Kidney (tissue), 14 donors: Measurements from ENCODE around the gene STYXL1. TPM values are rescaled to one million over a fixed set of nuclear protein-coding genes. Genes with fewer than 3 reads are reported as not detected.
A peak's percentile ranks its signal among the peaks of the same experiment; 100 is the strongest.
"Not testable (repeated sequence)": the region's sequence is repeated elsewhere in the genome, so short reads cannot be mapped to it uniquely, and the experiment has no call there.

Experiments
- DNase-seq, 5 donors: peaks; one replicate each; pipeline ENCODE4 v3.0.0-alpha.2; 2013 to 2020
- FAIRE-seq: peaks from 2 replicates; lab custom pipeline; 2012; peaks lifted over from hg19 to GRCh38; lab: Jason Lieb, UNC
- H3K27ac ChIP-seq, 2 donors: one replicate each; pipeline ENCODE4 v1.7.0; 2013; ENCODE audit warnings: low read depth in 2 of 2, low read length in 2 of 2, inconsistent platforms in 1 of 2
- H3K27me3 ChIP-seq: one replicate; pipeline ENCODE4 v1.7.1; 2013; ENCODE audit warnings: low read length, inconsistent platforms; ENCODE audit not compliant: control insufficient read depth, insufficient read depth
- H3K36me3 ChIP-seq, 3 donors: one replicate each; pipeline versions ENCODE4 v1.7.0 to v1.7.1; 2013; ENCODE audit warnings: low read length in 3 of 3, control low read depth in 1 of 3, inconsistent platforms in 1 of 3; ENCODE audit not compliant: insufficient read depth in 3 of 3, control insufficient read depth in 2 of 3
- H3K4me1 ChIP-seq, 3 donors: one replicate each; pipeline versions ENCODE4 v1.7.0 to v1.7.1; 2013; ENCODE audit warnings: low read length in 3 of 3, inconsistent platforms in 1 of 3, low read depth in 1 of 3; ENCODE audit not compliant: control insufficient read depth in 2 of 3, insufficient read depth in 2 of 3
- H3K4me3 ChIP-seq, 3 donors: one replicate each; pipeline versions ENCODE4 v1.7.0 to v1.8.1; 2013; ENCODE audit warnings: low read length in 3 of 3, control low read depth in 1 of 3, inconsistent platforms in 1 of 3
- H3K9ac ChIP-seq, 3 donors: one replicate each; pipeline versions ENCODE4 v1.7.0 to v1.7.1; 2013; ENCODE audit warnings: low read length in 3 of 3, control low read depth in 1 of 3, inconsistent platforms in 1 of 3
- H3K9me3 ChIP-seq, 3 donors: one replicate each; pipeline versions ENCODE4 v1.7.0 to v1.7.1; 2013; ENCODE audit warnings: low read length in 3 of 3, control low read depth in 1 of 3, inconsistent platforms in 1 of 3; ENCODE audit not compliant: control insufficient read depth in 2 of 3, insufficient read depth in 1 of 3
- intact Hi-C: fragments of 100-400 bp; cut with DNase I; formaldehyde crosslinking; loops from one replicate; pipeline ENCODE4 v1.11.1; 2022
- polyA plus RNA-seq: library from polyadenylated mRNA; stranded (reverse); fragments of 350-450 nt; fragmentation: Illumina TruSeq; extraction: RNeasy Lipid Tissue Mini Kit (QIAGEN cat#74804); gene quantifications from one replicate; pipeline ENCODE4 v1.2.3, GENCODE V29; 2014; ENCODE audit warnings: low read depth, low replicate concordance; ENCODE audit not compliant: insufficient read depth
- total RNA-seq: library from RNA; stranded (reverse); fragmentation: NEBNext Ultra II Directional; extraction: Animal tissue kit (Norgen Biotek cat#: 25700); gene quantifications from one replicate; pipeline ENCODE4 v1.2.1, GENCODE V29; 2021
- TF ChIP-seq, protein P1 (sequence below): IDR thresholded peaks from 3 replicates; pipeline ENCODE4 v1.5.1; 2012; ENCODE audit warnings: mild to moderate bottlenecking, moderate library complexity, borderline replicate concordance; ENCODE audit not compliant: insufficient read depth; ENCODE audit errors: extremely low read depth
- donor health status: control.
- donor health status: control.
- donor health status: control.
- donor health status: control.
- donor health status: control.
- donor health status: DM: yes; HTN: yes; CAD: no.
- donor health status: Normal renal cell carcinoma (clear cell type).

STYXL1 gene
- total and polyA plus RNA-seq, 2 donors from 2014 or later, result 29.9 to 55.5 TPM

DNA sequence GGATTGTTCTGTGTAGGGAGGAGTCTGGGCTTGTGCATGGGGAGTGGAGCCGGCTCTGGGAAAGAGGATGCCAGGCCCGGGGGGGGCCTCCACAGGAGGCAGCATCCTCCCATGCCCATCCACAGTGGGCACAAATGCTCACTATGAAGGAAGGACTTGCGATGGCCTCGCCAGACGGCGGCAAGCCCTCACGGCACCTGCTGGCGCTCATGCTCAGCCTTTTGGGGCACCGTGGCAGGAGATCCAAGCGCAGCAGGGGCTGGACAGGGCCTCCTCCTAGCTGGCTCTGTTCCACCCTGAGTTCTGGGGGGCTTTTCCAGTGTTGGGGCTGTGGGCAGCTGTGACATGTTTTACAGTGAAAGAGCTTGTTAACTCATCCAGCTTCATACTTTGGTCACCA is 15.3 kb upstream of the STYXL1 start:
- peak in 1 of 5 donors; percentile 49 for DNase-seq

DNA sequence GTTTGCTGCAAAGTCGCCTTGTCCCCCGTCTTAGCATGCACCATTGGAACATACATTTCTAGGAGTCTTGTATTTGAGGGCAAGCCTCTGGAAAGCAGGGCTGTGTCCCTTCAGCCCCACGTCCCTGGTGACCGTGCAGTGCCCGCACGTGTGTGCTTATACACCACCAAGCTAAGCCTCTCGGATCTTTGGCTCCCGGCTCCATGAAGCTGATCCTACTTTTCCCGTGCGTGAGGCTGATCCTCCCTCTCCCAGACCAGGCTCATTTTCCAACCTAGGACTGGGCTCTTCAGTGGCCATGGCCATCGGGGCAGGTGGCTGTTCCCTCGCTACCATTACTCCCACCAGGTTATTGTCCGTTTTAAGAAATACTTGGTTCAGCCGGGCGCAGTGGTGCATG is 14.5 kb upstream of the STYXL1 start:
- Histone ChIP-seq H3K9ac (no peak overlapping the region), H3K4me3 (no peak overlapping the region), H3K9me3 (no peaks in the 10 kb centered on the region), H3K36me3 (peaks cover 4 to 88% (median 48%) of the 10 kb centered on the region in 3 donors), H3K27me3 (no peaks in the 10 kb centered on the region), H3K4me1 (peaks cover 0 to 4% (median 0%) of the 10 kb centered on the region in 3 donors), H3K27ac (no peak overlapping the region)
- TF ChIP-seq, protein P1, sequence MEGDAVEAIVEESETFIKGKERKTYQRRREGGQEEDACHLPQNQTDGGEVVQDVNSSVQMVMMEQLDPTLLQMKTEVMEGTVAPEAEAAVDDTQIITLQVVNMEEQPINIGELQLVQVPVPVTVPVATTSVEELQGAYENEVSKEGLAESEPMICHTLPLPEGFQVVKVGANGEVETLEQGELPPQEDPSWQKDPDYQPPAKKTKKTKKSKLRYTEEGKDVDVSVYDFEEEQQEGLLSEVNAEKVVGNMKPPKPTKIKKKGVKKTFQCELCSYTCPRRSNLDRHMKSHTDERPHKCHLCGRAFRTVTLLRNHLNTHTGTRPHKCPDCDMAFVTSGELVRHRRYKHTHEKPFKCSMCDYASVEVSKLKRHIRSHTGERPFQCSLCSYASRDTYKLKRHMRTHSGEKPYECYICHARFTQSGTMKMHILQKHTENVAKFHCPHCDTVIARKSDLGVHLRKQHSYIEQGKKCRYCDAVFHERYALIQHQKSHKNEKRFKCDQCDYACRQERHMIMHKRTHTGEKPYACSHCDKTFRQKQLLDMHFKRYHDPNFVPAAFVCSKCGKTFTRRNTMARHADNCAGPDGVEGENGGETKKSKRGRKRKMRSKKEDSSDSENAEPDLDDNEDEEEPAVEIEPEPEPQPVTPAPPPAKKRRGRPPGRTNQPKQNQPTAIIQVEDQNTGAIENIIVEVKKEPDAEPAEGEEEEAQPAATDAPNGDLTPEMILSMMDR, result no peak
- DNase-seq (peak in 1 of 5 donors; percentile 43), FAIRE-seq (no peak)
- intact Hi-C loops, result no loop called here

More for the DNA sequence above, 15.3 kb upstream of the STYXL1 start:
- intact Hi-C loops, result no loop called here
- Histone ChIP-seq H3K27me3 (no peaks in the 10 kb centered on the region), H3K4me1 (peaks cover 0 to 4% (median 0%) of the 10 kb centered on the region in 3 donors), H3K9ac (no peak overlapping the region), H3K27ac (no peak overlapping the region), H3K36me3 (peaks cover 4 to 82% (median 43%) of the 10 kb centered on the region in 3 donors), H3K9me3 (no peaks in the 10 kb centered on the region), H3K4me3 (no peak overlapping the region)
- TF ChIP-seq, protein P1, result no peak
- FAIRE-seq, result no peak

- intact Hi-C loops, result no loop called here
- DNase-seq (no peak), FAIRE-seq (no peak)
- H3K4me1 ChIP-seq, result no peaks in the 10 kb centered on the region
- no peak overlapping the region for H3K4me3 ChIP-seq
- H3K27me3 ChIP-seq, result no peaks in the 10 kb centered on the region
- H3K9me3 ChIP-seq, result no peaks in the 10 kb centered on the region
- TF ChIP-seq, protein P1, result no peak
- H3K9ac ChIP-seq, result no peak overlapping the region
- H3K36me3 ChIP-seq, result peaks cover 3 to 77% (median 47%) of the 10 kb centered on the region in 3 donors
- no peak overlapping the region for H3K27ac ChIP-seq
Measured at GRCh38 chr7:76060842-76061241, 13.0 kb upstream of the STYXL1 start.

DNA sequence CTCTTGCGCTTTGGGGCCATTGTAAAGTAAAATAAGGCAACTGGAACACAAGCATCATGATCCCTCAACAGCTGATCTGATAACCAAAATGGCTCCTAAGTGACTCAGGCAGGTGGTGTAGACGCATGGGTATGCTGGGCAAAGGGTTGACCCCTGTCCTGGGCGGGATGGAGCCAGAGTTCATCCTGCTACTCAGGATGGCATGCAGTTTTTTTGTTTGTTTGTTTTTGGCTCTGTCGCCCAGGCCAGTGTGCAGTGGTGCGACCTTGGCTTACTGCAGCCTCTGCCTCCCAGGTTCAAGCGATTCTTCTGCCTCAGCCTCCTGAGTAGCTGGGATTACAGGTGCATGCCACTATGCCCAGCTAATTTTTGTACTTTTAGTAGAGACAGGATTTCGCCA is 10.9 kb upstream of the STYXL1 start:
- not testable (repeated sequence) for FAIRE-seq, DNase-seq

More for the DNA sequence above, 10.9 kb upstream of the STYXL1 start:
- H3K9me3 ChIP-seq, H3K27me3 ChIP-seq, H3K9ac ChIP-seq, H3K27ac ChIP-seq, intact Hi-C loops, H3K4me3 ChIP-seq, H3K4me1 ChIP-seq: not testable (repeated sequence)
- H3K36me3 ChIP-seq, result peaks cover 2 to 67% (median 45%) of the 10 kb centered on the region in 3 donors
